LoVo (cell line): Measurements from ENCODE around the gene LCE6A.
A peak's percentile ranks its signal among the peaks of the same experiment; 100 is the strongest.

Source experiments
- DNase-seq: peaks from one replicate; pipeline ENCODE4 v3.0.0-alpha.2; 2016; ENCODE audit warnings: low spot score

Gene LCE6A

GRCh38 chr1:152842556-152842955, at the start of gene LCE6A:
LCE6A (plus strand) TSS chr1:152842856; CDS start chr1:152843521, 665 bp downstream.
- DNase-seq: no peak

GRCh38 chr1:152795686-152796085, 47.0 kb upstream of the LCE6A start:
- DNase-seq: no peak

- DNase-seq: no peak
Measured at GRCh38 chr1:152796421-152796820, 46.2 kb upstream of the LCE6A start, which contains the start of gene LCE1D. LCE1D (plus strand) TSS chr1:152796721; CDS start chr1:152797795, 1,074 bp downstream.

GRCh38 chr1:152801333-152801732, 41.3 kb upstream of the LCE6A start:
- DNase-seq: no peak

GRCh38 chr1:152806576-152806975, 36.1 kb upstream of the LCE6A start, which contains the start of gene LCE1C:
LCE1C (minus strand) TSS chr1:152806651; CDS start chr1:152805478, 1,173 bp downstream.
- no peak for DNase-seq

- DNase-seq: no peak
Measured at GRCh38 chr1:152811050-152811449, 31.6 kb upstream of the LCE6A start.

- no peak for DNase-seq
Measured at GRCh38 chr1:152811671-152812070, 31.0 kb upstream of the LCE6A start, which contains the start of gene LCE1B. LCE1B (plus strand) TSS chr1:152811971; CDS start chr1:152812447, 476 bp downstream.

GRCh38 chr1:152817309-152817708, 25.3 kb upstream of the LCE6A start:
- DNase-seq: no peak

GRCh38 chr1:152823294-152823693, 19.4 kb upstream of the LCE6A start:
- no peak for DNase-seq

GRCh38 chr1:152824964-152825363, 17.7 kb upstream of the LCE6A start:
- no peak for DNase-seq

GRCh38 chr1:152827173-152827572, 15.5 kb upstream of the LCE6A start, which contains the start of gene LCE1A:
LCE1A (plus strand) TSS chr1:152827473; CDS start chr1:152827473, 0 bp downstream.
- DNase-seq: no peak

GRCh38 chr1:152836870-152837269, 5.8 kb upstream of the LCE6A start:
- no peak for DNase-seq

- peak; percentile 34 for DNase-seq
Measured at GRCh38 chr1:152855661-152856060, 13.0 kb downstream of the LCE6A start.

GRCh38 chr1:152858062-152858461, 15.4 kb downstream of the LCE6A start:
- DNase-seq: no peak

GRCh38 chr1:152859696-152860095, 17.0 kb downstream of the LCE6A start, which contains the start of gene LCE7A:
LCE7A (plus strand) TSS chr1:152859996; CDS start chr1:152860698, 702 bp downstream.
- DNase-seq: no peak

- DNase-seq: no peak
Measured at GRCh38 chr1:152860129-152860528, 17.5 kb downstream of the LCE6A start.

- DNase-seq: no peak
Measured at GRCh38 chr1:152861374-152861773, 18.7 kb downstream of the LCE6A start.

GRCh38 chr1:152864443-152864842, 21.8 kb downstream of the LCE6A start:
- DNase-seq: no peak

GRCh38 chr1:152866321-152866720, 23.7 kb downstream of the LCE6A start:
- DNase-seq: no peak

GRCh38 chr1:152869808-152870419, 27.3 kb downstream of the LCE6A start:
- peak; percentile 77 for DNase-seq

- DNase-seq: peak; percentile 39
Measured at GRCh38 chr1:152870831-152871730, 28.4 kb downstream of the LCE6A start.

GRCh38 chr1:152871731-152872126, 29.1 kb downstream of the LCE6A start:
- DNase-seq: no peak

GRCh38 chr1:152873495-152873894, 30.8 kb downstream of the LCE6A start:
- no peak for DNase-seq
